Osteocyte (in vitro differentiated cells): ENCODE results near the gene LARGE1. TPM values are rescaled to one million over a fixed set of nuclear protein-coding genes. Genes with fewer than 3 reads are reported as not detected.

Experiments used
- DNase-seq: peaks from one replicate; pipeline ENCODE4 v3.0.0; 2021; ENCODE audit warnings: mixed read lengths; ENCODE audit not compliant: unreplicated experiment; ENCODE audit errors: extremely low spot score
- H3K27ac Mint-ChIP-seq: one replicate; pipeline ENCODE4 v1.8.0; 2021; ENCODE audit warnings: mild to moderate bottlenecking, mixed read lengths; ENCODE audit not compliant: unreplicated experiment
- H3K27me3 Mint-ChIP-seq: one replicate; pipeline ENCODE4 v1.8.0; 2021; ENCODE audit warnings: mixed read lengths; ENCODE audit not compliant: unreplicated experiment
- H3K36me3 Mint-ChIP-seq: one replicate; pipeline ENCODE4 v1.8.0; 2021; ENCODE audit warnings: mixed read lengths; ENCODE audit not compliant: unreplicated experiment
- H3K4me1 Mint-ChIP-seq: one replicate; pipeline ENCODE4 v1.8.0; 2021; ENCODE audit warnings: mixed read lengths; ENCODE audit not compliant: unreplicated experiment
- H3K4me3 Mint-ChIP-seq: one replicate; pipeline ENCODE4 v1.8.0; 2021; ENCODE audit warnings: mild to moderate bottlenecking, moderate library complexity, mixed read lengths; ENCODE audit not compliant: unreplicated experiment
- H3K9me3 Mint-ChIP-seq: one replicate; pipeline ENCODE4 v1.8.0; 2021; ENCODE audit warnings: mixed read lengths; ENCODE audit not compliant: unreplicated experiment
- CTCF ChIP-seq: fragments of 200-600 bp; sonication (generic); IDR thresholded peaks from 2 replicates; pipeline ENCODE4 v1.5.0; 2021; ENCODE audit warnings: antibody characterized with exemption, mild to moderate bottlenecking, moderate library complexity
- total RNA-seq: library from RNA; stranded (reverse); gene quantifications from 2 replicates; pipeline ENCODE4 v1.2.1, GENCODE V29; 2021

Gene LARGE1
- total RNA-seq, 1 donor from 2014 or later: 17.6 TPM

- DNase-seq: peak; percentile 87
- H3K27ac Mint-ChIP-seq: no peak overlapping the region
- no peaks in the 10 kb centered on the region for H3K9me3 Mint-ChIP-seq
- peak; percentile 87 for TF ChIP-seq CTCF
- no peaks in the 10 kb centered on the region for H3K4me1 Mint-ChIP-seq
- H3K36me3 Mint-ChIP-seq: no peaks in the 10 kb centered on the region
- no peak overlapping the region for H3K4me3 Mint-ChIP-seq
- H3K27me3 Mint-ChIP-seq: no peaks in the 10 kb centered on the region
Observed at GRCh38 chr22:33579448-33580093, 340.7 kb downstream of the LARGE1 start.

DNA sequence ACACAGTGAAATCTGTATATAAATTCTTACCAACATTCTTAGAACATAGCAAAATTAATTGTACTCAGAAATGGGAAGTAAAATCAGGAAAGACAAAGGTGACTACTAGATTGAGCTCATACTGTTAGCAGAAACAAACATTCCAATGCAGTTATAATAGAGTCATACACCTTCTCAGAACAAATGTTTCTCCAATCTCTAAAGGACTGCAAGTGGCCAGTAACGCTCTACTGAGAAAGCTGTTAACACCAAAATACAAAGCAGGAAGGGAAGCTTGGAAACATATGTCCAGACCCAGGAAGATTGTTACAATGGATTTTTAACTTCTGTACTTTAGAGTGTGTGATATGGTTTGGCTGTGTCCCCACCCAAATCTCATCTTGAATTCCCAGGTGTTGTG lies 341.5 kb downstream of the LARGE1 start:
- Mint-ChIP-seq H3K9me3 (no peaks in the 10 kb centered on the region), H3K27me3 (no peaks in the 10 kb centered on the region), H3K4me3 (no peak overlapping the region), H3K4me1 (no peaks in the 10 kb centered on the region), H3K27ac (no peak overlapping the region), H3K36me3 (no peaks in the 10 kb centered on the region)
- no peak for DNase-seq
- no peak for TF ChIP-seq CTCF

DNA sequence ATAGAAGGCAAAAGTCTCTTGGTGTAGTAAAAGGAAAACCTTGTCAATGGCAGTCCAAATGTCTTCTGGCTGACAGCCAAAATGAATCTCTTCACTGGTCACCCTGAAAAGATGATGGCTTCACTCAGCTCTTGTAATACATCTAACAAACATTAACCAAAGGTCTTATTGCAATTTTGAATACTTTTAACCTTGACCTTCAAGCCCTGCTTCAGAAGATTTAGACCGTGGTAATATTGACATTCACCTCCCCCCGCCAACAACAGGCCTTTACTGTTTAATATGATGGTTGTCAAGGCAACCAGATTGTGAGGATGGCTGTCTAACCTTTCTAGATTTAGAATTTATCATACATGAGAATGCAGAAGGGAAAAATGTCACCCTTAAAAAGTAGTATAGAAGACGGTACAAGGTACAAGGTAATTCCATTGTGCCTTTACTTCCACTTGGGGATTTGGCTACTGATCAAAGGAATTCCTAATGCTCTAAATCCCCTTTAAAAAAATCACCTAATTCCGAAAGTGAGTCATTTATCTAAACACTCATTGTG lies 342.3 kb downstream of the LARGE1 start:
- Mint-ChIP-seq H3K9me3 (no peaks in the 10 kb centered on the region), H3K4me1 (no peaks in the 10 kb centered on the region), H3K27ac (no peak overlapping the region), H3K36me3 (no peaks in the 10 kb centered on the region), H3K27me3 (no peaks in the 10 kb centered on the region), H3K4me3 (no peak overlapping the region)
- no peak for DNase-seq
- TF ChIP-seq CTCF: no peak

- H3K36me3 Mint-ChIP-seq: no peaks in the 10 kb centered on the region
Observed at GRCh38 chr22:33576205-33576604, 344.1 kb downstream of the LARGE1 start.

More at GRCh38 chr22:33576205-33576604, 344.1 kb downstream of the LARGE1 start:
- Mint-ChIP-seq H3K27me3 (no peaks in the 10 kb centered on the region), H3K27ac (no peak overlapping the region), H3K9me3 (no peaks in the 10 kb centered on the region), H3K4me1 (no peaks in the 10 kb centered on the region), H3K4me3 (no peak overlapping the region)
- TF ChIP-seq CTCF: no peak
- DNase-seq: no peak
